ENCODE results near the gene CMTM4.
"Not testable (repeated sequence)": the region's sequence is repeated elsewhere in the genome, so short reads cannot be mapped to it uniquely, and the experiment has no call there.

The CMTM4 gene

DNA sequence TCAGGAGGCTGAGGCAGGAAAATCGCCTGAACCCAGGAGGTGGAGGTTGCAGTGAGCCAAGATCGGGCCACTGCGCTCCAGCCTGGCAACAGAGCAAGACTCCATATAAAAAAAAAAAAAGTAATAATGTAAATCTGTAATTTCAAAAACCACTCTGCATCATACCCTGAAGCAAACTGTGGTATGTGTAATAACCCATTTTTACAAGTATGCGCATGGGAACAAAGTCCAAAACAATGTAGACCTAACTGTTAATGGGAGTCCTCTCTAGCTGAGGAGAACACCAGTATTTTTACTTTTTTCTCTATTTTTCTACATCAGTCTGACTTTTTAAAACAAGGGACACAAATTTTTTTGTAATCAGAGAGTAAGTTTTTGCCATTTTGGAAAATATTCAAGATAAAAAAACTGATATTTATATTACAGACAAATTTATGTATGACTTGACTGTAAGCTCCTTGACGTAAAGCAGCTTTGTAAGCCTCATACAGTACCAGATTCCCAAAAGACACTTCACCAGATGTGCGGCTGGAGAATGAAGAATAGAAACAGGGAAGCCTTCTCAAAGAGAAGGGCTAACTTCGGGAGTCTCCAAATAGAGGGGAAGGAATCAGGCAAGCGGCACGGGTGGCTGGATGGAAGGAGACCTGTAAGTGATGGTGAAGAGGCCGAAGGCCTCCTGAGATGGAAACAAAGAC, 25.7 kb downstream of the CMTM4 start:
- TF ChIP-seq, protein P1, sequence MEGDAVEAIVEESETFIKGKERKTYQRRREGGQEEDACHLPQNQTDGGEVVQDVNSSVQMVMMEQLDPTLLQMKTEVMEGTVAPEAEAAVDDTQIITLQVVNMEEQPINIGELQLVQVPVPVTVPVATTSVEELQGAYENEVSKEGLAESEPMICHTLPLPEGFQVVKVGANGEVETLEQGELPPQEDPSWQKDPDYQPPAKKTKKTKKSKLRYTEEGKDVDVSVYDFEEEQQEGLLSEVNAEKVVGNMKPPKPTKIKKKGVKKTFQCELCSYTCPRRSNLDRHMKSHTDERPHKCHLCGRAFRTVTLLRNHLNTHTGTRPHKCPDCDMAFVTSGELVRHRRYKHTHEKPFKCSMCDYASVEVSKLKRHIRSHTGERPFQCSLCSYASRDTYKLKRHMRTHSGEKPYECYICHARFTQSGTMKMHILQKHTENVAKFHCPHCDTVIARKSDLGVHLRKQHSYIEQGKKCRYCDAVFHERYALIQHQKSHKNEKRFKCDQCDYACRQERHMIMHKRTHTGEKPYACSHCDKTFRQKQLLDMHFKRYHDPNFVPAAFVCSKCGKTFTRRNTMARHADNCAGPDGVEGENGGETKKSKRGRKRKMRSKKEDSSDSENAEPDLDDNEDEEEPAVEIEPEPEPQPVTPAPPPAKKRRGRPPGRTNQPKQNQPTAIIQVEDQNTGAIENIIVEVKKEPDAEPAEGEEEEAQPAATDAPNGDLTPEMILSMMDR (IDR thresholded peaks at IDR 0.05; ENCODE audit: control extremely low read depth, extremely low read depth, low read depth, missing control alignments) = no peak
- ChIA-PET CTCF (interaction anchor here (0.9 to 1.6 kb wide), 4 partner anchors 9 to 20 kb away, joined by 3 to 5 read pairs (median 3); no protein-coding TSS in a partner anchor), POLR2A (no interaction called here)
- no peak for DNase-seq (ENCODE audit: extremely low spot score)

DNA sequence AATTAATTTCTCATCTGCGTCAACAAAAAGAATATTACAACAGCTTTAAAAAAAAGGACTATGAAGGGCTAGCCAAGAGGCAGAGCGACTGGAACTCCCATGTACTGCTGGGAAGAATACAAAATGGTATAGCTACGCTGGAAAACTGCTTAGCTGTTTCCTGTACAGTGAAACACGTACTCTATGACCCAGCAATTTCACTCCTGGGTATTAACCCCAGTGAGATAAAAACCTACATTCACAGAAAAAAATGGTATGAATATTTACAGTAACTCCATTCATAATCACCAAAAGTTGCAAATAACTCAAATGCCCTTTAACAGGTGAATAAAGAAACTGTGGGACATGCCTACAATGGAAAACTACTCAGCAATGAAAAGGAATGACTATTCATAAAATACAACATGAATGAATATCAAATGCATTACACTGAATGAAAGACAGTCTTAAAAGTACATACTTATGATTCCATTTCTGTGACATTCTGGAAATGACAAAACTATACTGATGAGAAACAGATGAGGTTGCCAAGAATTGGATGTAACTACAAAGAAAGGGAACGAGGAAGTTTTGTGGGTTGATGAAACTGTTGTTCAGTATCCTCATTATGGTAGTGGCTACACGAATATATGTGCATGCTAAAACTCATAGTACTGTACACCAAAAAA, 27.6 kb downstream of the CMTM4 start:
- TF ChIP-seq, protein P1 (IDR thresholded peaks at IDR 0.05; ENCODE audit: control extremely low read depth, extremely low read depth, low read depth, missing control alignments) = no peak
- no peak for DNase-seq (ENCODE audit: extremely low spot score)
- ChIA-PET POLR2A (no interaction called here), CTCF (interaction anchor here (5.3 kb wide), 1 partner anchor 17 kb away, joined by 35 read pairs; no protein-coding TSS in a partner anchor)

DNA sequence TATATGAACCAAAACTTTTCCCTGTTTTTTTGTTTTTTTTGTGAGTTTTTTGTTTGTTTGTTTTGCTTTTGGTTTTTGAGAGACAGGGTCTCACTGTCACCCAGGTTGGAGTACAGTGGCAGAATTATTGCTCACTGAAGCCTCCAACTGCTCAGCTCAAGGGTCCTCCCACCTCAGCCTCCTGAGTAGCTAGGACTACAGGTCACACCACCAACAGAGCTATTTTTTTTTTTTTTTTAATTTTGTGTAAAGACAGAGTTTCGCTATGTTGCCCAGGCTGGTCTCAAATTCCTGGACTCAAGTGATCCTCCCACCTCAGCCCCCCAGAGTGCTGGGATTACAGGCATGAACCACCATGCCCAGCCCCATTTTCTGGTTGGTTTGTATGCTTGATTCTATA, 28.6 kb downstream of the CMTM4 start:
- DNase-seq (ENCODE audit: extremely low spot score) = no peak
- TF ChIP-seq, protein P1 (IDR thresholded peaks at IDR 0.05; ENCODE audit: control extremely low read depth, extremely low read depth, low read depth, missing control alignments) = no peak
- ChIA-PET POLR2A (no interaction called here), CTCF (interaction anchor here (5.3 kb wide), 1 partner anchor 16 kb away, joined by 35 read pairs; no protein-coding TSS in a partner anchor)

GRCh38 chr16:66662445-66663194, 33.9 kb downstream of the CMTM4 start:
- TF ChIP-seq, protein P1 (IDR thresholded peaks at IDR 0.05; ENCODE audit: control extremely low read depth, extremely low read depth, low read depth, missing control alignments) = peak; percentile 30
- CTCF ChIA-PET = interaction anchor here (0.8 to 4.2 kb wide), 13 partner anchors 11 to 210 kb away, joined by 3 to 67 read pairs (median 4); partner anchors contain the start of genes DYNC1LI2 and NAE1
- POLR2A ChIA-PET = interaction anchor here (0.7 kb wide), 1 partner anchor 12 kb away, joined by 12 read pairs; no protein-coding TSS in a partner anchor
- no peak for DNase-seq (ENCODE audit: extremely low spot score)

GRCh38 chr16:66661671-66662346, 34.7 kb downstream of the CMTM4 start:
- POLR2A ChIA-PET; DNase-seq (ENCODE audit: extremely low spot score): not testable (repeated sequence)
- CTCF ChIA-PET = interaction anchor here (1.0 to 4.2 kb wide), 10 partner anchors 8 to 206 kb away, joined by 3 to 67 read pairs (median 5); partner anchors contain the start of gene DYNC1LI2

DNA sequence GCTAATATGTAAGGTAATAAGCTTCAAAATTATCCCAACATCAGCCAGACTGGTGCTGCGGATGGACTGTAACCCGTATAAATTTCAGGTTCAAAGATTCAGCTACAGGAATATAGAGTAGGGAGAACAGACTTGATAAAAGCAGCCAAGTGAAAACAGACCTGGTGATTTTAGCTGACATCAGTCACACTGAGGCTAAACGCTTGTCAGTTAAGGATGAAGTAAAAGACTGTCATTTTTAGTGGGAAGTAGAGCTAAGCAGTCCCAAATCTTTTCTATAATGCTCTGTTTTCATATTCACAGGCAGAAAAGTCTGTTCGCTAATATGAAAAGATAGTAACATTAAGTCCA, 35.4 kb downstream of the CMTM4 start:
- TF ChIP-seq, protein P1 (IDR thresholded peaks at IDR 0.05; ENCODE audit: control extremely low read depth, extremely low read depth, low read depth, missing control alignments) = no peak
- no peak for DNase-seq (ENCODE audit: extremely low spot score)
- ChIA-PET POLR2A (no interaction called here), CTCF (interaction anchor here (1.2 to 4.2 kb wide), 5 partner anchors 9 to 77 kb away, joined by 3 to 67 read pairs (median 4); no protein-coding TSS in a partner anchor)

All from GM10248 (cell line).